ENCODE measurements around the gene NT5C2.
A peak's percentile ranks its signal among the peaks of the same experiment; 100 is the strongest.

GRCh38 chr10:103062854-103063590, 130.1 kb downstream of the NT5C2 start:
- TF ChIP-seq CTCF (optimal IDR thresholded peaks at IDR 0.05 in 1 of 3, IDR thresholded peaks at IDR 0.05 in 1 of 3, conservative IDR thresholded peaks at IDR 0.05 in 1 of 3; ENCODE audit: extremely low read depth in 1 of 3, insufficient read depth in 2 of 3, low read length in 3 of 3) (peak in 1 of 3 experiments; percentile 45), EZH2 (IDR thresholded peaks at IDR 0.05; ENCODE audit: low read length) (no peak)

Measured in keratinocyte (primary cell).